HEK293 (cell line): ENCODE measurements around the gene DNAJC22.
"Not testable (repeated sequence)": the region's sequence is repeated elsewhere in the genome, so short reads cannot be mapped to it uniquely, and the experiment has no call there.

Source experiments
- CTCF ChIP-seq: fragments of 450-650 bp; formaldehyde crosslinking; IDR thresholded peaks from 2 replicates; pipeline ENCODE4 v1.5.1; 2016; ENCODE audit warnings: missing biosample characterization, missing genetic modification characterization
- KLF9 ChIP-seq: fragments of 450-650 bp; formaldehyde crosslinking; IDR thresholded peaks from 2 replicates; pipeline ENCODE4 v1.5.1; 2016; ENCODE audit warnings: missing biosample characterization, missing genetic modification characterization, low read depth
- PATZ1 ChIP-seq: fragments of 450-650 bp; formaldehyde crosslinking; IDR thresholded peaks from 2 replicates; pipeline ENCODE4 v1.5.1; 2016; ENCODE audit warnings: missing biosample characterization, missing genetic modification characterization
- PBX3 ChIP-seq: sonication (generic); formaldehyde crosslinking; IDR thresholded peaks from 2 replicates; pipeline ENCODE4 v1.8.1; 2022; ENCODE audit warnings: mild to moderate bottlenecking, moderate library complexity, missing genetic modification reagents
- ZFP37 ChIP-seq: fragments of 450-650 bp; formaldehyde crosslinking; IDR thresholded peaks from 2 replicates; pipeline ENCODE4 v1.5.1; 2016; ENCODE audit warnings: missing biosample characterization, missing genetic modification characterization
- ZNF133 ChIP-seq: fragments of 450-650 bp; formaldehyde crosslinking; IDR thresholded peaks from 2 replicates; pipeline ENCODE4 v1.5.1; 2016; ENCODE audit warnings: missing biosample characterization, missing genetic modification characterization
- ZNF184 ChIP-seq: fragments of 450-650 bp; IDR thresholded peaks from 2 replicates; pipeline ENCODE4 v1.5.1; 2018; ENCODE audit warnings: missing biosample characterization, mild to moderate bottlenecking, missing genetic modification characterization
- ZNF223 ChIP-seq: fragments of 450-650 bp; formaldehyde crosslinking; IDR thresholded peaks from 2 replicates; pipeline ENCODE4 v1.5.1; 2016; ENCODE audit warnings: missing biosample characterization, missing genetic modification characterization
- ZNF501 ChIP-seq: fragments of 450-650 bp; formaldehyde crosslinking; IDR thresholded peaks from 2 replicates; pipeline ENCODE4 v1.5.1; 2016; ENCODE audit warnings: missing biosample characterization, missing genetic modification characterization
- ZNF548 ChIP-seq: fragments of 450-650 bp; formaldehyde crosslinking; IDR thresholded peaks from 2 replicates; pipeline ENCODE4 v1.5.1; 2016; ENCODE audit warnings: missing biosample characterization, missing genetic modification characterization
- ZNF561 ChIP-seq: fragments of 450-650 bp; IDR thresholded peaks from 2 replicates; pipeline ENCODE4 v1.5.1; 2018; ENCODE audit warnings: missing biosample characterization, missing genetic modification characterization, borderline replicate concordance
- ZNF768 ChIP-seq: fragments of 450-650 bp; formaldehyde crosslinking; IDR thresholded peaks from 2 replicates; pipeline ENCODE4 v1.5.1; 2018; ENCODE audit warnings: missing biosample characterization, mild to moderate bottlenecking, missing genetic modification characterization

GRCh38 chr12:49320411-49321103 lies 26.1 kb upstream of the DNAJC22 start:
- TF ChIP-seq PATZ1; ZNF184 (tag by site-specific recombination); KLF9 (tag by site-specific recombination); CTCF (tag by site-specific recombination); PBX3 (CRISPR knock-in tag); ZNF768 (tag by site-specific recombination); ZNF548 (tag by site-specific recombination); ZNF501 (tag by site-specific recombination); ZNF133 (tag by site-specific recombination); ZNF223 (tag by site-specific recombination); ZNF561 (tag by site-specific recombination); ZFP37: not testable (repeated sequence)
